ENCODE data around the gene MEN1. TPM values are rescaled to one million over a fixed set of nuclear protein-coding genes. Genes with fewer than 3 reads are reported as not detected.

MEN1 gene
- total RNA-seq, 1 experiment from 2014 or later: 32.7 TPM

- DNase-seq: peak in 1 of 2 experiments; percentile 61
- H3K9me3 Mint-ChIP-seq (ENCODE audit: unreplicated experiment): no peaks in the 10 kb centered on the region
- intact Hi-C loops (cut with micrococcal nuclease; ENCODE audit: unreplicated experiment): loop anchor here (1.0 kb wide), 3 partner anchors 31 to 311 kb away; partner anchors contain the start of genes FAU, MRPL49 and SF1
- H3K4me3 ChIP-seq (ENCODE audit: low read depth, low read length): peak overlapping the region; percentile 90
- no peaks in the 10 kb centered on the region for H3K27me3 Mint-ChIP-seq (ENCODE audit: insufficient read depth, unreplicated experiment)
- BruUV-seq (replicated peaks): no TSS peak
- H3K4me3 Mint-ChIP-seq (ENCODE audit: unreplicated experiment): peak overlapping the region; percentile 85
- H3K4me1 Mint-ChIP-seq (ENCODE audit: low read depth, unreplicated experiment): peaks cover 7% of the 10 kb centered on the region
- peaks cover 9% of the 10 kb centered on the region for H3K36me3 Mint-ChIP-seq (ENCODE audit: insufficient read depth, unreplicated experiment)
- no peaks in the 10 kb centered on the region for H3K27me3 ChIP-seq (replicated peaks; ENCODE audit: control insufficient read depth, insufficient read depth, low read length)
- H3K9me3 ChIP-seq: no peaks in the 10 kb centered on the region
- POLR2A ChIA-PET: interaction anchor here (0.5 to 1.7 kb wide), 5 partner anchors 32 to 301 kb away, joined by 3 to 13 read pairs (median 3); partner anchors contain the start of genes SF1 and TM7SF2
- CTCF ChIA-PET: interaction anchor here (0.7 to 1.8 kb wide), 5 partner anchors 32 to 301 kb away, joined by 3 to 7 read pairs (median 4); partner anchors contain the start of genes CDC42BPG and TM7SF2
- peak overlapping the region; percentile 34 for H3K27ac Mint-ChIP-seq (ENCODE audit: unreplicated experiment)
- H3K4me1 ChIP-seq: peaks cover 5% of the 10 kb centered on the region
- TF ChIP-seq CTCF (IDR thresholded peaks at IDR 0.05; ENCODE audit: insufficient read depth in 1 of 2, low read depth in 1 of 2, low read length in 1 of 2, severe bottlenecking in 1 of 2, unreplicated experiment in 1 of 2): no peak
- no peaks in the 10 kb centered on the region; the same call in 1 of the 2 replicates for H3K36me3 ChIP-seq (ENCODE audit: control insufficient read depth, insufficient read depth, low read length)
Observed at GRCh38 chr11:64810891-64811272, 531 bp upstream of the MEN1 start.

GRCh38 chr11:64809781-64810241 lies 540 bp downstream of the MEN1 start:
- ChIA-PET POLR2A (interaction anchor here (0.7 to 1.7 kb wide), 3 partner anchors 31 to 67 kb away, joined by 3 to 13 read pairs (median 3); partner anchors contain the start of gene SF1), CTCF (interaction anchor here (0.6 to 1.8 kb wide), 7 partner anchors 22 to 557 kb away, joined by 3 to 10 read pairs (median 4); partner anchors contain the start of gene CDC42BPG)
- H3K36me3 Mint-ChIP-seq (ENCODE audit: insufficient read depth, unreplicated experiment): peaks cover 15% of the 10 kb centered on the region
- Histone ChIP-seq H3K36me3 (ENCODE audit: control insufficient read depth, insufficient read depth, low read length) (peaks cover under 1% of the 10 kb centered on the region; the same call in 1 of the 2 replicates), H3K9me3 (no peaks in the 10 kb centered on the region), H3K4me3 (ENCODE audit: low read depth, low read length) (peak overlapping the region; percentile 90), H3K27me3 (replicated peaks; ENCODE audit: control insufficient read depth, insufficient read depth, low read length) (no peaks in the 10 kb centered on the region), H3K4me1 (peaks cover 1% of the 10 kb centered on the region)
- peak; percentile 57 to 60 for DNase-seq
- H3K27ac Mint-ChIP-seq (ENCODE audit: unreplicated experiment): peak overlapping the region; percentile 34
- H3K4me1 Mint-ChIP-seq (ENCODE audit: low read depth, unreplicated experiment): no peaks in the 10 kb centered on the region
- intact Hi-C loops (cut with micrococcal nuclease; ENCODE audit: unreplicated experiment): loop anchor here (1.0 kb wide), 3 partner anchors 32 to 312 kb away; partner anchors contain the start of genes FAU, MRPL49 and SF1
- BruUV-seq (replicated peaks): no TSS peak
- H3K27me3 Mint-ChIP-seq (ENCODE audit: insufficient read depth, unreplicated experiment): no peaks in the 10 kb centered on the region
- no peaks in the 10 kb centered on the region for H3K9me3 Mint-ChIP-seq (ENCODE audit: unreplicated experiment)
- TF ChIP-seq CTCF (IDR thresholded peaks at IDR 0.05; ENCODE audit: insufficient read depth in 1 of 2, low read depth in 1 of 2, low read length in 1 of 2, severe bottlenecking in 1 of 2, unreplicated experiment in 1 of 2): no peak
- peak overlapping the region; percentile 85 for H3K4me3 Mint-ChIP-seq (ENCODE audit: unreplicated experiment)

- Histone ChIP-seq H3K36me3 (ENCODE audit: control insufficient read depth, insufficient read depth, low read length) (peaks cover 2% of the 10 kb centered on the region; the same call in 1 of the 2 replicates), H3K9me3 (no peaks in the 10 kb centered on the region), H3K27me3 (replicated peaks; ENCODE audit: control insufficient read depth, insufficient read depth, low read length) (no peaks in the 10 kb centered on the region), H3K4me1 (peaks cover 16% of the 10 kb centered on the region), H3K4me3 (ENCODE audit: low read depth, low read length) (no peak overlapping the region)
- TF ChIP-seq CTCF (IDR thresholded peaks at IDR 0.05; ENCODE audit: insufficient read depth in 1 of 2, low read depth in 1 of 2, low read length in 1 of 2, severe bottlenecking in 1 of 2, unreplicated experiment in 1 of 2): no peak
- ChIA-PET CTCF (no interaction called here), POLR2A (no interaction called here)
- H3K36me3 Mint-ChIP-seq (ENCODE audit: insufficient read depth, unreplicated experiment): peaks cover 21% of the 10 kb centered on the region
- no TSS peak for BruUV-seq (replicated peaks)
- DNase-seq: no peak
- H3K27ac Mint-ChIP-seq (ENCODE audit: unreplicated experiment): peak overlapping the region; percentile 42
- peaks cover 9% of the 10 kb centered on the region for H3K4me1 Mint-ChIP-seq (ENCODE audit: low read depth, unreplicated experiment)
- intact Hi-C loops (cut with micrococcal nuclease; ENCODE audit: unreplicated experiment): no loop called here
- H3K9me3 Mint-ChIP-seq (ENCODE audit: unreplicated experiment): no peaks in the 10 kb centered on the region
- no peak overlapping the region for H3K4me3 Mint-ChIP-seq (ENCODE audit: unreplicated experiment)
- H3K27me3 Mint-ChIP-seq (ENCODE audit: insufficient read depth, unreplicated experiment): no peaks in the 10 kb centered on the region
Observed at GRCh38 chr11:64805481-64805880, 4.9 kb downstream of the MEN1 start.

Measured in Caco-2 (cell line).